HG03060 (cell line): ENCODE data around the gene GAD2.

Source experiments
- ATAC-seq: cut with Tn5 transposase; IDR thresholded peaks from one replicate; pipeline ENCODE4 v1.9.1; 2021; ENCODE audit warnings: low read depth, moderate number of reproducible peaks; ENCODE audit not compliant: unreplicated experiment

GAD2 gene

GRCh38 chr10:26220901-26221300 lies 4.3 kb downstream of the GAD2 start:
- ATAC-seq, result no peak

GRCh38 chr10:26221541-26221940 lies 5.0 kb downstream of the GAD2 start:
- ATAC-seq, result no peak

GRCh38 chr10:26222563-26222962 lies 6.0 kb downstream of the GAD2 start:
- ATAC-seq, result no peak

GRCh38 chr10:26225322-26225721 lies 8.7 kb downstream of the GAD2 start:
- ATAC-seq, result no peak

GRCh38 chr10:26227786-26228185 lies 11.2 kb downstream of the GAD2 start:
- no peak for ATAC-seq

GRCh38 chr10:26232174-26232573 lies 15.6 kb downstream of the GAD2 start:
- ATAC-seq, result no peak

- ATAC-seq, result no peak
Observed at GRCh38 chr10:26235761-26236160, 19.2 kb downstream of the GAD2 start.

- no peak for ATAC-seq
Observed at GRCh38 chr10:26238378-26238777, 21.8 kb downstream of the GAD2 start.

GRCh38 chr10:26242706-26243350 lies 26.3 kb downstream of the GAD2 start:
- ATAC-seq, result no peak

- ATAC-seq, result no peak
Observed at GRCh38 chr10:26243351-26243720, 26.8 kb downstream of the GAD2 start.

GRCh38 chr10:26249681-26250080 lies 33.1 kb downstream of the GAD2 start:
- ATAC-seq, result no peak

GRCh38 chr10:26251925-26252324 lies 35.4 kb downstream of the GAD2 start:
- ATAC-seq, result no peak

GRCh38 chr10:26254616-26255015 lies 38.0 kb downstream of the GAD2 start:
- no peak for ATAC-seq

- ATAC-seq, result no peak
Observed at GRCh38 chr10:26259341-26259740, 42.8 kb downstream of the GAD2 start.

GRCh38 chr10:26269754-26270153 lies 53.2 kb downstream of the GAD2 start:
- ATAC-seq, result no peak

GRCh38 chr10:26274391-26274790 lies 57.8 kb downstream of the GAD2 start:
- no peak for ATAC-seq

- ATAC-seq, result no peak
Observed at GRCh38 chr10:26278295-26278694, 61.7 kb downstream of the GAD2 start.

GRCh38 chr10:26290236-26290635 lies 73.7 kb downstream of the GAD2 start:
- ATAC-seq, result no peak

GRCh38 chr10:26291721-26292480 lies 75.3 kb downstream of the GAD2 start:
- ATAC-seq, result no peak

GRCh38 chr10:26296360-26296759 lies 79.8 kb downstream of the GAD2 start:
- ATAC-seq, result no peak

GRCh38 chr10:26300001-26300400 lies 83.4 kb downstream of the GAD2 start:
- no peak for ATAC-seq

GRCh38 chr10:26303366-26303765 lies 86.8 kb downstream of the GAD2 start:
- no peak for ATAC-seq
